HG03103 (cell line): ENCODE results near the gene NTSR1.

Experiments used
- ATAC-seq: cut with Tn5 transposase; IDR thresholded peaks from one replicate; pipeline ENCODE4 v1.9.1; 2021; ENCODE audit warnings: low read depth; ENCODE audit not compliant: unreplicated experiment

Gene NTSR1

GRCh38 chr20:62768234-62768546, 59.6 kb downstream of the NTSR1 start:
- no peak for ATAC-seq

DNA sequence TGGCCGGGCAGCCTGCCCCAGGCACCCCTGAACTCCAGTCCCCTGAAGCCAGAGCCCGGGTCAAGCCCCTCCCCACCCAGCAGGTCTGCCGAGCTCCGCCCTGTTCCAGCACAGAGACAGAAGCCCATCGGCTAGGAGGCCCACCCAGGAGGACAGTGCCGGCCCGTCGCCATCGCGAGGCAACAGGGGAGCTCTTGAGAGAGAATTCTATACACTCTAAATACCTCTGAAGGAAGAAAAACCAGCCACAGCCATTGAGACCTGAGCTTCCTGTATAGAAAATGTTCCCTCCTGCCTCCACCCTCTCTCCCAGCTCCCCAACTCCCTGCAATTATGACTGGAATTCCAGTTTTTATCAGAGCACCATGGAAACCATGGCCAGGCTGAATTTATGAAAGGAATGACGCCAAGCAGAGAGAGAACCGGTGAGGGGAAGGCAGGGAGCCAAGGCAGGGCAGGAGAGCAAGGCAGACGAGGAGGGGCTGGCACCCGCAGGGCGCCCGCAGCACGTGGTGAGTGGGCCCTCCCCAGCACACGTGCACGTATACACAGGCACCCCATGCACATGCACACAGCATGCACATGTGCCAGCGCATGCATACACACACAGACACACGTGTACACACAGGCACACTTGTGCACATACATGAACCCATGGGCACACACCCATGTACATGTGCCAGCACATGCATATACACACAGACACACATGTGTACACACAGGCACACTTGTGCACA, 60.1 kb downstream of the NTSR1 start:
- no peak for ATAC-seq

DNA sequence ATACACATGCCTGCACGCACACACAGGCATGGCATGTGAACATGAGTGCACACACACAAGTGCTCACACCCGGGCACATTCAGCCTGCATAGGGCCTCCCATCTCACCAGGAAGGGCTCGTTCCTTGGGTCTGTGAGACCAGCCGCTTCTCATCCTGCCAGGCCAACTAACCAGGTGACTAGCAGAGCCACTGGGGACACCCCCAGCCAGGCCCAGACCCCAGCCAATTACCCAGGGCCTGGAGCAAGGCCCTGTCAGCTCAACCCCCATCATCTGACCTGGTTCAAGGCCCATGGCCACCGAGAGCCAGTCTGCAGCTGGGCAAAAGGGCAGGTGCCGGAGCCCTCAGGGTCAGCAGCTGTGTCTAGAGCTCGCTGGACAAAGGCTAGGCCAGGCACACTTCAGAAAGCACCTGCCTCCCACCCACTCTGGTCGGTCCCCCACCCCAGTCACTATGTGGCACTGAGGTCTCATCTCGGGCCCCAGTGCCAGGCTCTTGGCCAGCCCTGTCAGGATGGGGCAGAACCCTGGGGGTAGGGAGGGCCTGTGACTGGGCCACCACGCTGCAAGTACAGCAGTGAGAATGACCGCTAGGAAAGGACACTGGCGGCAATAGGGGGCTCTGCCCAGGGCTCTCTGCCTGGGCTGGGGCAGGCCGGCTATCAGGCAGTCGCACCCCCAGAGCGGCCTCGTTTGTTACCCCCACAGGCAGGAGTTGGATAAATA, 60.9 kb downstream of the NTSR1 start:
- ATAC-seq, result no peak

- no peak for ATAC-seq
Observed at GRCh38 chr20:62770111-62770910, 61.7 kb downstream of the NTSR1 start.

DNA sequence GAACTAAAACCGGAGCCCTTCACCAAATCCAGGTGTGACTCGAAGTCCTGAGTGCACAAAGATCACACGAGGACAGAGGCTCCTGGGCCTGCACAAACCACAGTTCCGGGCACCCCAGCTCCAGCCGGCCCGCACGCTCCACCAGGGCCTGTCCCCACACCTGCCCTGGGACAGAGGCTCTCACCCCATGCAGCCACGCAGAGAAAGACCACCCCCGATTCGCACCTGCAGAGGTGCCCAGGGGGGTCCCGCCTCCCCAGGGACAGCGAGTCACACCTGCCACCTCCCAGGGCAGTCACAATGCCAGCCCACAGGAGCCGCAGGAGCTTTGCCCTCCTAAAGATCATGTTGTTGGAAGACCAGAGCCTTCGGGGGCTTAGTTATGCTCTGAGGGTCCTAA, 62.3 kb downstream of the NTSR1 start:
- ATAC-seq, result no peak

DNA sequence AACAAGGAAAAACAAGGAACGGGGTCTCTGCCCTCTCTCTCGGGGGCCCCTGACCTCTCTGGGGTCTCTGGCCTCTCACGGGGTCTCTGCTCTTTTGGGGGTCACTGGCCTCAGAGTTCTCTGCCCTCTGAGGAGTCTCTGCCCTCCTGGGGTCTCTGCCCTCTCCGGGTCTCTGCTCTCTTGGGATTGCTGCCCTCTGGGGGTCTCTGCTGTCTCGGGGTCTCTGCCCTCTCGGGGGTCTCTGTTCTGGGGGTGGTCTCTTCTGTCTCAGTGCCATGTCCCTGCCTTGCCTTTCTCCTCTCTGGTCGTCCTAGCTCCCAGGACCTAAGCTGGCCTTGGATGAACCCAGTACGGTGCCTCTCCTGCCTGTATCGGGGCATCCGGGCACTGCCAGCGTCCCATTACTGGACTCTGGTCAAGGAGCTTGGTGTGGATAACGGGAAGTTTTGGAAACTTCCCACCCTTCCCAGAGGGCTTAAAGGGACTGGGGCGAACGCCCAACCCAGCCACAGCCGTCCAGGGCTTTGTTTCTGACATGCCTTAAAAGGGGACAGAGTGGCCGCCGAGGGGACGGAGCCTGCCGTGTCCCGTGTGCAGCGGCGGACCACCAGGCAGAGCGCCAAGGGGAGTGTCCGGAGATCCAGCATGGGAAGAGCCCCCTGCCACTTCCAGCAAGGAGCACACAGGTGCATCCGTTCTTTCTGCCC, 62.9 kb downstream of the NTSR1 start:
- ATAC-seq, result no peak

- no peak for ATAC-seq
Observed at GRCh38 chr20:62772103-62772611, 63.5 kb downstream of the NTSR1 start.

- no peak for ATAC-seq
Observed at GRCh38 chr20:62772619-62772989, 64.0 kb downstream of the NTSR1 start.

- ATAC-seq, result no peak
Observed at GRCh38 chr20:62772990-62773844, 64.6 kb downstream of the NTSR1 start.

DNA sequence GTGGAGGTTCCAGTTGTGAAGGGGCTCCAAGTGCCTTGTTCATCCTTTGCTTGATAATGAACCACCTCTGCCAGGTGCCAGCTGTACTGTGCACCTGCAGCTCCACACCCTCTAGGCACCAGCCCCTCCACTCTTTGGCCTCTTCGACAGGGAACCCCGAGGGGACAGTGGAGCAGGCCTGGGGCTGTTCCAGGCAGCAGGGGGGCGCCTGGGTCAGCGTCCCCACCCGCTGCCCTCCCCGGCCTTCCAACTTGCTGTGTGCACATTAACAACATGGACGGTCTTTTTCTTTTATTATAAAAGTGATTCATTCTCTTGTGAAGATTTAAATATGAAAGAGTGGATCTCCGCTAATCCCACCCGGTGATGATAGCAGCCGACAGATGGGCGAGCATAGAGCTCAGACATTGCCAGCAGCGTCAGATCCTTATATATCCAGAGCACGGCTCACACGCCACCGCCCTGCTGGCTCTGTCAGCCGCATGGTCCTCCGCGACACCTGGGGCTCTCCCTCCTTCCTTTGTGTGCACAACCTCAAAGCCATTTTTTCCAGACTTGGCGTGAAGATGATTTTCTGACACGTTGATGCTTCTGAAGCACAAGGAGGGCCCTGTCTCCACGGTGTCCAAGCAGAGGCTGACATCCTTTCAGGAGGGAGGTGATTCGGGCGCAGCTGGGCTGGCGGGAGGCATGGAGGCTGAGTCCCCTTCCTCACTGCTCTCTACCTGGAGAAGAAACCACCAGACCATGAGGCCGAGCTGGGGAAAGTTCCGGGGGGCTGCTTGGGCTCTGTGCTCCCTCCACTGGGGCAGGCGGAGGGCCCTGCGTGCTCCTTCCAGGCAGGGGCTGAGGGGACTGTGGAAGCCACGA, 65.4 kb downstream of the NTSR1 start:
- ATAC-seq, result no peak

DNA sequence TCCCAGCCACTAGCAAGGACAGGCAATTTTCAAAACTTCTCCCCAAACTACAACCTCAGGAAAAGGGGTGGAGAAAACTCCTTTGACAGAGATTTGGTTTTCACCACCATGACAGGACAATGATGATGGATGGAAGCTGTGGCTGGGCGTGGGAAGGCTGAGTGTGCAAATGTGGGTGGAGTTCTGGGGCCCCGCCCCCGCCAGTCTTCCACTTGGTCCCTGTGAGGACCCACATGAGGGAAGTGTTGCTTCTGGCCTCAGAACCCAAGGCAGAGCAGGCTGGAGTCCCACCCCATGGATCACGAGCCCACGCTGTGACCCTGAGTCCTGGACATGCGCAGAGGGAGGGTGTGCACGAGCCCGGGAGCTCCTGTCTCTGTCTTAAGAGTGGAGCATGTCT, 66.1 kb downstream of the NTSR1 start:
- no peak for ATAC-seq

- no peak for ATAC-seq
Observed at GRCh38 chr20:62775206-62775605, 66.6 kb downstream of the NTSR1 start.

DNA sequence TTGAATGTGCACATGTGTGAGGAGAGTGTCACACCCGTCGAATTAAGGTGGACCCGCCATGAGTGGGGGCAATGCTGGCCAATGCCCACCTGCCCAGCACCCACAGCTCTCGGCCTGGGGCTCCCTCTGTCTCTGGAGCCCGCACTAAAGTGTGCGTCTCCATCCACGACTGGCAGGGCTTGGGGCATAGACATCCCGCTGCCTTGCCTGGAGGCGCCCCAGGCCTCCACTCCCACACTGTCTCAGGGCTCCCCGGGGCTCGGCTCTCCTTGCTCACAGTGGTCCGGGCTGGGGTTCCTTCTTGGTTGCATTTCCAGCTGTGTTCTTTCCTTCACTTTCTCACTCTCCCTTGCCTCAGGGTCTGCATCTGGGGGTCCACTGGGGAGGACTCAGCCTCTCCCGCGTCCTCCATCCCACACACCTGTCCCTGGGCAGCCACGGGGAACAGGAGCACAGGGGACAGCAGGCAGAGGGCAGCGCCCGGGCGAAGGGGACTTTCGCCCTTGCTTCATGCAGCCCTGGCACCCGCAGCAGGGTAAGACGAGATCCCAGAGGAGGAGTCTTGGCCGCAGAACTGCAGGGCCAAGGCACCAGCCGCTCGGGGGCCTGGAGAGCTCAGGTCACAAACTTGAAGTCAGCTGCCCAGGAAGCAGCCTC, 67.5 kb downstream of the NTSR1 start:
- no peak for ATAC-seq

DNA sequence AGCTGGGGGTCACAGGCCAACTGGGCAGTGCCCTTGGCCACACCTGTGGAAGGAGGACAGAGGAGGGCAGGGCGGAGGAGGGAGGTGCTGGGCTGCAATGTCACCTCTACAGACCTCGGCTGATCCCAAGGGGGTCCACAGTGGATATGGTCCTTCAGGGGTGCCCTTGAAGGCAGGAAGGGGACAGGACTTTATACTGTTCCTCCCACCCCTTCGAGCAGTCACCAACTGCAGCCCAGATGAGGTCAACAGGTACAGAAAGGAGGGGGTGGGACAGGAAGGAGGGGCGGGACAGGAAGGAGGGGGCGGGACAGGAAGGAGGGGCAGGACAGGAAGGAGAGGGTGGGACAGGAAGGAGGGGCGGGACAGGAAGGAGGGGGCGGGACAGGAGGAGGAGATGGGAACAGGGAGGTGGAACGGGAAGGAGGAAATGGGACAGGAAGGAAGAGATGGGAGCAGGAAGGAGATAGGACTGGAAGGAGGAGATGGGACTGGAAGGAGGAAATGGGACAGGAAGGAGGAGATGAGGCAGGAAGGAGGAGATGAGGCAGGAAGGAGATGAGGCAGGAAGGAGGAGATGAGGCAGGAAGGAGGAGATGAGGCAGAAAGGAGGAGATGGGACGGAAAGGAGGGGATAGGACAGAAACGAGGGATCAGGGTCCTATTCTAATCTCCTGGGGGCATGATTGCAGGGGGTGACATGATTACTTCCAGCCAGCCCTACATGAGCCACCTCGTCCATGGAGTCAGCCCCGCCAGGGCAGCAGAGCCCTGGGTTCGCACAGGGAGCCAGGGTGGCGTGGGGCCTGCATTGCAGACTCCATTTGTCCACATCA, 68.3 kb downstream of the NTSR1 start:
- ATAC-seq, result peak; percentile 65

GRCh38 chr20:62777528-62777830, 68.8 kb downstream of the NTSR1 start:
- ATAC-seq, result no peak

- ATAC-seq, result no peak
Observed at GRCh38 chr20:62778058-62778457, 69.4 kb downstream of the NTSR1 start.

DNA sequence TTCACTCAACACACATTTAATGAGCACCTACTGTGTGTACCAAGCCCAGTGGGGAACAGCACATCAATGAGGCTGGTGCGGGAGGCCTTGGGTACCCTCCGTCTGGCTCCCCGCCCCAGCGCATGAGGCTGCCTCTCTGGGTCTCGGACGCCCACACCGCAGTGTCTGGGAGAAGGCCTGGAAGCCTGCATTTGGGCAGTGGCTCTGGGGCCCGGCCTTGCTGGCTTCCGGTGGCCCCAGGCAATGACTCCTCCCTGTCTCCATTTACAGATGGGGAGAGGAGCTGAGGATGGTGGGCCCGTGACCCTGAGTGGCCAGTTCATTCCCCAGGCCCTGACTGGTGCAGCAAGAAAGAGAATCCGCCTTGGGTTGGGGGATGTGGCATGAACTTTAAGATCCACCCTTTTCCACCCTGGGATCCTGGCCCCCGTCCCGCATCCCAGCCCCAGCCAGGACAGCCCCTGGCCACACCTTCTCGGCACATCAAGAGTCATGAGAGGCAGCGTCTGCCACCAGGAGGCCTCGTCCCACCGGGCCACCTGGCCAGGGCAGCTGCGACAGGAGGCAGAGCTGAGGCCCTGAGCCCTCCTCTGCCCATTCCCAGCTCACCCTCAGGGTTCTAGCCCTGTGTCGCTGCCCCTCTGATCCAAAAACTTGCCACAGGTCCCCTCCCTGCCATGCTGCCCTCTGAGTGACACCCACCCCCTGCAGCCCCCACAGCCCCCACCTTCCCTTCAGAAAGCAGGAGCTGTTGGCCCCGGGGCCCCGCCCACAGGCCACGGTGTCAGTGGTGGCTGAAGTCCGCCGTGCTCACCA, 70.2 kb downstream of the NTSR1 start:
- no peak for ATAC-seq
